Esophagus (tissue), 2 donors: Measurements from ENCODE around the gene RAP1GAP2. TPM values are rescaled to one million over a fixed set of nuclear protein-coding genes. Genes with fewer than 3 reads are reported as not detected.

Source experiments
- H3K27ac ChIP-seq, 2 donors: one replicate each; pipeline ENCODE4 v1.5.1; 2013; ENCODE audit warnings: low read depth in 2 of 2, mild to moderate bottlenecking in 2 of 2, inconsistent platforms in 1 of 2, low read length in 1 of 2, moderate library complexity in 1 of 2
- H3K27me3 ChIP-seq, 2 donors: one replicate each; pipeline ENCODE4 v1.6.1; 2013; ENCODE audit warnings: low read length in 2 of 2, control low read depth in 1 of 2, mild to moderate bottlenecking in 1 of 2; ENCODE audit not compliant: insufficient read depth in 2 of 2, control insufficient read depth in 1 of 2
- H3K36me3 ChIP-seq, 2 donors: one replicate each; pipeline ENCODE4 v1.6.1; 2013; ENCODE audit warnings: low read length in 1 of 2; ENCODE audit not compliant: control insufficient read depth in 2 of 2, insufficient read depth in 2 of 2
- H3K4me1 ChIP-seq, 2 donors: one replicate each; pipeline ENCODE4 v1.6.1; 2013; ENCODE audit warnings: low read length in 1 of 2; ENCODE audit not compliant: control insufficient read depth in 2 of 2, insufficient read depth in 2 of 2
- H3K4me3 ChIP-seq, 2 donors: one replicate each; pipeline ENCODE4 v1.5.1; 2013; ENCODE audit warnings: low read length in 2 of 2, mild to moderate bottlenecking in 2 of 2, low read depth in 1 of 2, moderate library complexity in 1 of 2
- H3K9me3 ChIP-seq, 2 donors: one replicate each; pipeline ENCODE4 v1.6.1; 2013; ENCODE audit warnings: mild to moderate bottlenecking in 2 of 2, low read depth in 1 of 2, low read length in 1 of 2, moderate library complexity in 1 of 2; ENCODE audit not compliant: control insufficient read depth in 2 of 2, insufficient read depth in 1 of 2
- WGBS, 2 donors: extraction: QIAGEN DNeasy Blood & Tissue Kit; methylation state at CpG; one replicate each; pipeline ENCODE4 v1.1.7; 2013; 5-methylcytosine and 5-hydroxymethylcytosine counted together
- polyA plus RNA-seq, 2 donors: library from polyadenylated mRNA; stranded (reverse); fragments of 200-250 nt; gene quantifications; one replicate each; pipeline ENCODE4 v1.2.3, GENCODE V29; 2013
- donor health status: healthy with polysubstance abuse.
- donor health status: Bipolar disorder and iron deficiency.

The RAP1GAP2 gene
- polyA plus RNA-seq, 2 donors = 3.6 to 5.1 TPM

- H3K9me3 ChIP-seq = no peaks in the 10 kb centered on the region
- H3K27me3 ChIP-seq = no peaks in the 10 kb centered on the region
- H3K4me3 ChIP-seq = no peak overlapping the region
- 61 to 69% methylated on average over 15 of the region's 15 CpGs for WGBS, 2 donors
- no peak overlapping the region for H3K27ac ChIP-seq
- no peaks in the 10 kb centered on the region for H3K36me3 ChIP-seq
- no peaks in the 10 kb centered on the region for H3K4me1 ChIP-seq
Observed at GRCh38 chr17:2898255-2898926, 102.2 kb downstream of the RAP1GAP2 start.

GRCh38 chr17:2899906-2900305 lies 103.7 kb downstream of the RAP1GAP2 start:
- Histone ChIP-seq H3K27ac (no peak overlapping the region), H3K4me1 (no peaks in the 10 kb centered on the region), H3K27me3 (no peaks in the 10 kb centered on the region), H3K9me3 (no peaks in the 10 kb centered on the region), H3K4me3 (no peak overlapping the region), H3K36me3 (no peaks in the 10 kb centered on the region)
- 48 to 65% methylated on average over 9 of the region's 9 CpGs for WGBS, 2 donors

- no peak overlapping the region for H3K27ac ChIP-seq
- no peaks in the 10 kb centered on the region for H3K36me3 ChIP-seq
- 87 to 92% methylated on average over 9 of the region's 9 CpGs for whole genome bisulfite sequencing, 2 donors
- no peaks in the 10 kb centered on the region for H3K4me1 ChIP-seq
- H3K9me3 ChIP-seq = no peaks in the 10 kb centered on the region
- no peak overlapping the region for H3K4me3 ChIP-seq
- no peaks in the 10 kb centered on the region for H3K27me3 ChIP-seq
Observed at GRCh38 chr17:2900842-2901241, 104.6 kb downstream of the RAP1GAP2 start.

GRCh38 chr17:2901582-2901981 lies 105.3 kb downstream of the RAP1GAP2 start:
- no peaks in the 10 kb centered on the region for H3K36me3 ChIP-seq
- H3K4me3 ChIP-seq = no peak overlapping the region
- no peak overlapping the region for H3K27ac ChIP-seq
- 69 to 82% methylated on average over 4 of the region's 4 CpGs for WGBS, 2 donors
- no peaks in the 10 kb centered on the region for H3K9me3 ChIP-seq
- no peaks in the 10 kb centered on the region for H3K27me3 ChIP-seq
- no peaks in the 10 kb centered on the region for H3K4me1 ChIP-seq

GRCh38 chr17:2902546-2902945 lies 106.3 kb downstream of the RAP1GAP2 start:
- no peak overlapping the region for H3K4me3 ChIP-seq
- H3K27ac ChIP-seq = no peak overlapping the region
- WGBS, 2 donors = 91 to 97% methylated on average over 9 of the region's 9 CpGs
- H3K27me3 ChIP-seq = no peaks in the 10 kb centered on the region
- peaks cover 0 to 2% of the 10 kb centered on the region in 2 donors for H3K9me3 ChIP-seq
- no peaks in the 10 kb centered on the region for H3K36me3 ChIP-seq
- H3K4me1 ChIP-seq = no peaks in the 10 kb centered on the region

GRCh38 chr17:2903193-2903974 lies 107.1 kb downstream of the RAP1GAP2 start:
- Histone ChIP-seq H3K4me3 (no peak overlapping the region), H3K27ac (no peak overlapping the region), H3K9me3 (peaks cover 0 to 2% of the 10 kb centered on the region in 2 donors), H3K4me1 (no peaks in the 10 kb centered on the region), H3K27me3 (no peaks in the 10 kb centered on the region), H3K36me3 (no peaks in the 10 kb centered on the region)
- 69 to 87% methylated on average over 8 of the region's 8 CpGs for WGBS, 2 donors

GRCh38 chr17:2904135-2904534 lies 107.9 kb downstream of the RAP1GAP2 start:
- H3K36me3 ChIP-seq = no peaks in the 10 kb centered on the region
- WGBS, 2 donors = 27 to 36% methylated on average over 16 of the region's 16 CpGs
- no peak overlapping the region for H3K27ac ChIP-seq
- H3K4me1 ChIP-seq = no peaks in the 10 kb centered on the region
- peaks cover 0 to 2% of the 10 kb centered on the region in 2 donors for H3K9me3 ChIP-seq
- no peaks in the 10 kb centered on the region for H3K27me3 ChIP-seq
- H3K4me3 ChIP-seq = no peak overlapping the region

GRCh38 chr17:2905269-2905668 lies 109.0 kb downstream of the RAP1GAP2 start:
- no peak overlapping the region for H3K4me3 ChIP-seq
- WGBS, 2 donors = 76% methylated on average over 13 of the region's 13 CpGs
- H3K9me3 ChIP-seq = peaks cover 0 to 2% of the 10 kb centered on the region in 2 donors
- no peaks in the 10 kb centered on the region for H3K27me3 ChIP-seq
- H3K4me1 ChIP-seq = no peaks in the 10 kb centered on the region
- H3K36me3 ChIP-seq = no peaks in the 10 kb centered on the region
- H3K27ac ChIP-seq = no peak overlapping the region

GRCh38 chr17:2905696-2906501 lies 109.7 kb downstream of the RAP1GAP2 start:
- Histone ChIP-seq H3K4me1 (no peaks in the 10 kb centered on the region), H3K27ac (no peak overlapping the region), H3K36me3 (no peaks in the 10 kb centered on the region), H3K9me3 (peaks cover 0 to 2% of the 10 kb centered on the region in 2 donors), H3K27me3 (no peaks in the 10 kb centered on the region), H3K4me3 (no peak overlapping the region)
- WGBS, 2 donors = 84 to 86% methylated on average over 15 of the region's 15 CpGs
